Testis (tissue), 2 donors: ENCODE results near the gene PSD2.

Source experiments
- POLR2A ChIP-seq: fragments of 450-650 bp; IDR thresholded peaks from one replicate; pipeline ENCODE4 v1.6.1; 2017; ENCODE audit warnings: antibody characterized with exemption, mild to moderate bottlenecking, moderate library complexity
- TF ChIP-seq, protein P1 (sequence below), 3 experiments: fragments of 450-650 bp in 2 of 3; fragments of 200-600 bp in 1 of 3; sonication (generic) in 1 of 3; IDR thresholded peaks; one replicate each; pipeline ENCODE4 v1.5.1; 2016 to 2019; ENCODE audit warnings: antibody characterized with exemption in 3 of 3, mild to moderate bottlenecking in 2 of 3, moderate library complexity in 1 of 3

DNA sequence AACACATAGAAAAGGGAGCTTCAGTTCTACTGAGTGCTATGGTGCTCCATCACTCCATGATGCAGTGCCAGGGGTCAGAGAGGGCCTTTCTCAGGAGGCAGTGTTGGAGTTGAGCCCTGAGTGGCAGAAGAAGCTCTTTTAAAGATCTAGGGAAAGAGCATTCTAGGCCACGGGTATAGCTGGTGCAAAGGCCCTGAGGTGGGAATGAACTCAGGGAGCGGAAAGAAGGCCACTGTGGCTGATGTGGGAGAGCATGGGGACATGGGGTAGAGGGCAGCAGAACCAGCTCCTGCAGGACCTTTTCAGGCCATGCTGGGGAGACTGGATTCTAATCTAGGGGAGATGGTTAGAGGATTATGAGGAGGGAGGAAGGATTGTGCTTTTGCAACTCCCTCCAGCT lies 9.9 kb downstream of the PSD2 start:
- TF ChIP-seq, protein P1, sequence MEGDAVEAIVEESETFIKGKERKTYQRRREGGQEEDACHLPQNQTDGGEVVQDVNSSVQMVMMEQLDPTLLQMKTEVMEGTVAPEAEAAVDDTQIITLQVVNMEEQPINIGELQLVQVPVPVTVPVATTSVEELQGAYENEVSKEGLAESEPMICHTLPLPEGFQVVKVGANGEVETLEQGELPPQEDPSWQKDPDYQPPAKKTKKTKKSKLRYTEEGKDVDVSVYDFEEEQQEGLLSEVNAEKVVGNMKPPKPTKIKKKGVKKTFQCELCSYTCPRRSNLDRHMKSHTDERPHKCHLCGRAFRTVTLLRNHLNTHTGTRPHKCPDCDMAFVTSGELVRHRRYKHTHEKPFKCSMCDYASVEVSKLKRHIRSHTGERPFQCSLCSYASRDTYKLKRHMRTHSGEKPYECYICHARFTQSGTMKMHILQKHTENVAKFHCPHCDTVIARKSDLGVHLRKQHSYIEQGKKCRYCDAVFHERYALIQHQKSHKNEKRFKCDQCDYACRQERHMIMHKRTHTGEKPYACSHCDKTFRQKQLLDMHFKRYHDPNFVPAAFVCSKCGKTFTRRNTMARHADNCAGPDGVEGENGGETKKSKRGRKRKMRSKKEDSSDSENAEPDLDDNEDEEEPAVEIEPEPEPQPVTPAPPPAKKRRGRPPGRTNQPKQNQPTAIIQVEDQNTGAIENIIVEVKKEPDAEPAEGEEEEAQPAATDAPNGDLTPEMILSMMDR (IDR thresholded peaks at IDR 0.05): no peak
- no peak for TF ChIP-seq POLR2A
